ENCODE data around the gene RXRA. TPM values are rescaled to one million over a fixed set of nuclear protein-coding genes. Genes with fewer than 3 reads are reported as not detected.
A peak's percentile ranks its signal among the peaks of the same experiment; 100 is the strongest.

RXRA gene
- total and polyA plus RNA-seq, 2 of the 13 experiments (the other 11 are each of a cell fraction or from before 2014, with no cell fraction given): 18.9 to 29.2 TPM

- no peaks in the 10 kb centered on the region for H3K9me3 ChIP-seq (ENCODE audit: low read length)
- H3K9ac ChIP-seq (ENCODE audit: insufficient read depth, low read depth, low read length): no peak overlapping the region
- ChIA-PET CTCF (ENCODE audit: low intra/inter-chr PET ratio, low total read pairs) (no interaction called here), POLR2A (interaction anchor here (1.5 kb wide), 1 partner anchor 40 kb away, joined by 7 read pairs; no protein-coding TSS in a partner anchor)
- intact Hi-C loops (cut with micrococcal nuclease; ENCODE audit: unreplicated experiment): loop anchor here (5.0 kb wide), 1 partner anchor 41 kb away; the partner anchor contains the start of gene RXRA
- H3K79me2 ChIP-seq (ENCODE audit: insufficient read depth, low read length): peaks cover 84% of the 10 kb centered on the region
- H3K4me2 ChIP-seq (ENCODE audit: low read depth, low read length): no peak overlapping the region
- H3K36me3 ChIP-seq (replicated peaks in 1 of 2; ENCODE audit: control insufficient read depth in 1 of 2, insufficient read depth in 2 of 2, low read length in 2 of 2): no peaks in the 10 kb centered on the region
- DNase-seq (ENCODE audit: low spot score) (no peak), ATAC-seq (no peak), FAIRE-seq (no peak)
- peaks cover 59% of the 10 kb centered on the region for H3K4me1 ChIP-seq (ENCODE audit: insufficient read depth, low read length)
- in situ Hi-C loops (cut with HindIII; ENCODE audit: extremely low pct_ligation_motif_present, low pct_unique_long_range_greater_than_20kb): no loop called here
- H3K27me3 ChIP-seq (ENCODE audit: control insufficient read depth in 1 of 2, insufficient read depth in 2 of 2, low read length in 2 of 2): no peaks in the 10 kb centered on the region
- peaks cover 36% of the 10 kb centered on the region; the same call in 1 of the 2 replicates for H4K20me1 ChIP-seq (ENCODE audit: insufficient read depth, low read length)
- no peak overlapping the region for H3K4me3 ChIP-seq (replicated peaks in 1 of 3; ENCODE audit: insufficient read depth in 1 of 3, low read depth in 2 of 3, low read length in 3 of 3)
- BruUV-seq (replicated peaks): no TSS peak
- 66% methylated on average over 3 of the region's 3 CpGs for whole genome bisulfite sequencing (ENCODE audit: low lambda C conversion rate)
- no peak overlapping the region for H2AFZ ChIP-seq (ENCODE audit: low read length)
- no peak overlapping the region for H3K27ac ChIP-seq (ENCODE audit: extremely low read length, insufficient read depth, low read length)
- TF ChIP-seq, protein P1, sequence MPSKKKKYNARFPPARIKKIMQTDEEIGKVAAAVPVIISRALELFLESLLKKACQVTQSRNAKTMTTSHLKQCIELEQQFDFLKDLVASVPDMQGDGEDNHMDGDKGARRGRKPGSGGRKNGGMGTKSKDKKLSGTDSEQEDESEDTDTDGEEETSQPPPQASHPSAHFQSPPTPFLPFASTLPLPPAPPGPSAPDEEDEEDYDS (CRISPR knock-in tag; IDR thresholded peaks at IDR 0.05): no peak
- TF ChIP-seq MNT (IDR thresholded peaks at IDR 0.05) (peak; percentile 32; the same call in 1 of the 2 replicates), ZNF367 (CRISPR knock-in tag; IDR thresholded peaks at IDR 0.05; ENCODE audit: borderline replicate concordance) (no peak), ZNF605 (CRISPR knock-in tag; IDR thresholded peaks at IDR 0.05) (no peak), ZUFSP (CRISPR knock-in tag; IDR thresholded peaks at IDR 0.05; ENCODE audit: borderline replicate concordance) (no peak), ZNF768 (CRISPR knock-in tag; IDR thresholded peaks at IDR 0.05) (no peak), NFIC (IDR thresholded peaks at IDR 0.05; ENCODE audit: low read length) (no peak), PAWR (CRISPR knock-in tag; IDR thresholded peaks at IDR 0.05; ENCODE audit: borderline replicate concordance) (no peak), HOXA7 (CRISPR knock-in tag; IDR thresholded peaks at IDR 0.05) (no peak), HOMEZ (CRISPR knock-in tag; IDR thresholded peaks at IDR 0.05; ENCODE audit: low read depth) (no peak), ZNF292 (CRISPR knock-in tag; IDR thresholded peaks at IDR 0.05; ENCODE audit: borderline replicate concordance, low read depth) (no peak), ZNF335 (CRISPR knock-in tag; IDR thresholded peaks at IDR 0.05) (no peak), POGZ (CRISPR knock-in tag; IDR thresholded peaks at IDR 0.05) (no peak), JUNB (CRISPR knock-in tag; IDR thresholded peaks at IDR 0.05; ENCODE audit: borderline replicate concordance) (peak; percentile 29; the same call in 1 of the 2 replicates), DDIT3 (CRISPR knock-in tag; IDR thresholded peaks at IDR 0.05) (no peak)
- TF ChIP-seq, protein P2, sequence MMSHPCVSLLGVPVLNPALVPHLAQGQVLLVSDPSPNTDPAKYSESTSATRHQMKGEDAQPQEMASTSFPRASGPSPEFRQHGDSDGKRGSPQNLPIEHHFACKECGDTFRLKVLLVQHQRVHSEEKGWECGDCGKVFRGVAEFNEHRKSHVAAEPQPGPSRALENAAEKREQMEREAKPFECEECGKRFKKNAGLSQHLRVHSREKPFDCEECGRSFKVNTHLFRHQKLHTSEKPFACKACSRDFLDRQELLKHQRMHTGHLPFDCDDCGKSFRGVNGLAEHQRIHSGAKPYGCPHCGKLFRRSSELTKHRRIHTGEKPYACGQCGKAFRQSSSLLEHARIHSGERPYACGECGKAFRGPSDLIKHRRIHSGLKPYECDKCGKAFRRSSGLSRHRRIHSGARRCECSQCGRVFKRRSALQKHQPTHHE (CRISPR knock-in tag; IDR thresholded peaks at IDR 0.05; ENCODE audit: borderline replicate concordance): no peak
- TF ChIP-seq, protein P3, sequence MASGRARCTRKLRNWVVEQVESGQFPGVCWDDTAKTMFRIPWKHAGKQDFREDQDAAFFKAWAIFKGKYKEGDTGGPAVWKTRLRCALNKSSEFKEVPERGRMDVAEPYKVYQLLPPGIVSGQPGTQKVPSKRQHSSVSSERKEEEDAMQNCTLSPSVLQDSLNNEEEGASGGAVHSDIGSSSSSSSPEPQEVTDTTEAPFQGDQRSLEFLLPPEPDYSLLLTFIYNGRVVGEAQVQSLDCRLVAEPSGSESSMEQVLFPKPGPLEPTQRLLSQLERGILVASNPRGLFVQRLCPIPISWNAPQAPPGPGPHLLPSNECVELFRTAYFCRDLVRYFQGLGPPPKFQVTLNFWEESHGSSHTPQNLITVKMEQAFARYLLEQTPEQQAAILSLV (CRISPR knock-in tag; IDR thresholded peaks at IDR 0.05; ENCODE audit: borderline replicate concordance): no peak
Observed at GRCh38 chr9:134368571-134368970, 42.3 kb downstream of the RXRA start.
